ENCODE data around the gene SPANXN2.

Gene SPANXN2

GRCh38 chrX:143733866-143734265 lies 13.3 kb upstream of the SPANXN2 start:
- Histone ChIP-seq H3K4me1 (ENCODE audit: insufficient read depth, poor library complexity, severe bottlenecking) (no peaks in the 10 kb centered on the region), H3K9me3 (ENCODE audit: severe bottlenecking) (no peaks in the 10 kb centered on the region), H3K36me3 (ENCODE audit: low read depth) (no peaks in the 10 kb centered on the region), H3K27me3 (ENCODE audit: insufficient read depth, poor library complexity, severe bottlenecking) (no peaks in the 10 kb centered on the region), H3K27ac (ENCODE audit: poor library complexity, severe bottlenecking) (no peak overlapping the region), H3K4me3 (ENCODE audit: severe bottlenecking) (no peak overlapping the region)
- TF ChIP-seq CTCF (IDR thresholded peaks at IDR 0.05; ENCODE audit: poor library complexity, severe bottlenecking), result no peak
- ATAC-seq (ENCODE audit: low read depth) (no peak), DNase-seq (ENCODE audit: low spot score) (no peak)

GRCh38 chrX:143726296-143726695 lies 5.7 kb upstream of the SPANXN2 start:
- Histone ChIP-seq H3K4me3 (ENCODE audit: severe bottlenecking) (no peak overlapping the region), H3K9me3 (ENCODE audit: severe bottlenecking) (no peaks in the 10 kb centered on the region), H3K36me3 (ENCODE audit: low read depth) (no peaks in the 10 kb centered on the region), H3K27me3 (ENCODE audit: insufficient read depth, poor library complexity, severe bottlenecking) (no peaks in the 10 kb centered on the region), H3K27ac (ENCODE audit: poor library complexity, severe bottlenecking) (no peak overlapping the region), H3K4me1 (ENCODE audit: insufficient read depth, poor library complexity, severe bottlenecking) (no peaks in the 10 kb centered on the region)
- ATAC-seq (ENCODE audit: low read depth) (no peak), DNase-seq (ENCODE audit: low spot score) (no peak)
- no peak for TF ChIP-seq CTCF (IDR thresholded peaks at IDR 0.05; ENCODE audit: poor library complexity, severe bottlenecking)

- ATAC-seq (ENCODE audit: low read depth), result no peak
- TF ChIP-seq CTCF (IDR thresholded peaks at IDR 0.05; ENCODE audit: poor library complexity, severe bottlenecking), result no peak
- H3K27ac ChIP-seq (ENCODE audit: poor library complexity, severe bottlenecking), result no peak overlapping the region
Observed at GRCh38 chrX:143701460-143701859, 19.1 kb downstream of the SPANXN2 start.

GRCh38 chrX:143694885-143695284 lies 25.7 kb downstream of the SPANXN2 start:
- H3K9me3 ChIP-seq (ENCODE audit: severe bottlenecking), result no peaks in the 10 kb centered on the region
- H3K4me1 ChIP-seq (ENCODE audit: insufficient read depth, poor library complexity, severe bottlenecking), result no peaks in the 10 kb centered on the region
- H3K36me3 ChIP-seq (ENCODE audit: low read depth), result no peaks in the 10 kb centered on the region
- ATAC-seq (ENCODE audit: low read depth) (no peak), DNase-seq (ENCODE audit: low spot score) (no peak)
- H3K27me3 ChIP-seq (ENCODE audit: insufficient read depth, poor library complexity, severe bottlenecking), result no peaks in the 10 kb centered on the region
- no peak overlapping the region for H3K4me3 ChIP-seq (ENCODE audit: severe bottlenecking)
- TF ChIP-seq CTCF (IDR thresholded peaks at IDR 0.05; ENCODE audit: poor library complexity, severe bottlenecking), result no peak
- no peak overlapping the region for H3K27ac ChIP-seq (ENCODE audit: poor library complexity, severe bottlenecking)

More at GRCh38 chrX:143701460-143701859, 19.1 kb downstream of the SPANXN2 start:
- H3K27me3 ChIP-seq (ENCODE audit: insufficient read depth, poor library complexity, severe bottlenecking), result no peaks in the 10 kb centered on the region
- DNase-seq (ENCODE audit: low spot score), result no peak
- H3K36me3 ChIP-seq (ENCODE audit: low read depth), result no peaks in the 10 kb centered on the region
- no peaks in the 10 kb centered on the region for H3K4me1 ChIP-seq (ENCODE audit: insufficient read depth, poor library complexity, severe bottlenecking)
- H3K4me3 ChIP-seq (ENCODE audit: severe bottlenecking), result no peak overlapping the region
- no peaks in the 10 kb centered on the region for H3K9me3 ChIP-seq (ENCODE audit: severe bottlenecking)

- DNase-seq (ENCODE audit: low spot score), result no peak
- Histone ChIP-seq H3K36me3 (ENCODE audit: low read depth) (no peaks in the 10 kb centered on the region), H3K27ac (ENCODE audit: poor library complexity, severe bottlenecking) (no peak overlapping the region), H3K27me3 (ENCODE audit: insufficient read depth, poor library complexity, severe bottlenecking) (no peaks in the 10 kb centered on the region), H3K4me1 (ENCODE audit: insufficient read depth, poor library complexity, severe bottlenecking) (no peaks in the 10 kb centered on the region), H3K4me3 (ENCODE audit: severe bottlenecking) (no peak overlapping the region), H3K9me3 (ENCODE audit: severe bottlenecking) (no peaks in the 10 kb centered on the region)
- no peak for ATAC-seq (ENCODE audit: low read depth)
- no peak for TF ChIP-seq CTCF (IDR thresholded peaks at IDR 0.05; ENCODE audit: poor library complexity, severe bottlenecking)
Observed at GRCh38 chrX:143683486-143683885, 37.1 kb downstream of the SPANXN2 start.
